HFFc6 (cell line): ENCODE data around the gene PHETA1. TPM values are rescaled to one million over a fixed set of nuclear protein-coding genes. Genes with fewer than 3 reads are reported as not detected.

Experiments
- DNase-seq: peaks from one replicate; pipeline ENCODE4 v3.0.0-alpha.2; 2018
- H3K27ac Mint-ChIP-seq: 2 replicates; pipeline ENCODE4 v1.8.0; 2020; ENCODE audit warnings: mild to moderate bottlenecking, mixed read lengths
- H3K27me3 Mint-ChIP-seq: 2 replicates; pipeline ENCODE4 v1.8.0; 2021; ENCODE audit warnings: mild to moderate bottlenecking, moderate library complexity, mixed read lengths; ENCODE audit not compliant: insufficient read depth
- H3K36me3 Mint-ChIP-seq: 2 replicates; pipeline ENCODE4 v1.8.0; 2021; ENCODE audit warnings: low read depth, mixed read lengths
- H3K4me1 Mint-ChIP-seq: 2 replicates; pipeline ENCODE4 v1.8.0; 2020; ENCODE audit warnings: low read depth, mixed read lengths
- H3K4me3 Mint-ChIP-seq: 2 replicates; pipeline ENCODE4 v1.8.0; 2020; ENCODE audit warnings: mild to moderate bottlenecking, moderate library complexity, mixed read lengths
- H3K9me3 Mint-ChIP-seq: 2 replicates; pipeline ENCODE4 v1.8.0; 2020; ENCODE audit warnings: mild to moderate bottlenecking, mixed read lengths
- total RNA-seq, 6 experiments: library from RNA; stranded (reverse); fragmentation: NEBNext Ultra II Directional; extraction: Animal tissue kit (Norgen Biotek cat#: 25700); gene quantifications; 2 replicates in 1 of 6; 3 replicates in 5 of 6; pipeline ENCODE4 v1.2.3, GENCODE V29; 2021
- TF ChIP-seq, protein P1 (sequence below): fragments of 200-600 bp; sonication (generic); IDR thresholded peaks from 2 replicates; pipeline ENCODE4 v1.5.0; 2021; ENCODE audit warnings: antibody characterized with exemption, mild to moderate bottlenecking

The PHETA1 gene
- total RNA-seq, 6 experiments from 2014 or later = 11.5 to 15.0 (median 14.0) TPM

DNA sequence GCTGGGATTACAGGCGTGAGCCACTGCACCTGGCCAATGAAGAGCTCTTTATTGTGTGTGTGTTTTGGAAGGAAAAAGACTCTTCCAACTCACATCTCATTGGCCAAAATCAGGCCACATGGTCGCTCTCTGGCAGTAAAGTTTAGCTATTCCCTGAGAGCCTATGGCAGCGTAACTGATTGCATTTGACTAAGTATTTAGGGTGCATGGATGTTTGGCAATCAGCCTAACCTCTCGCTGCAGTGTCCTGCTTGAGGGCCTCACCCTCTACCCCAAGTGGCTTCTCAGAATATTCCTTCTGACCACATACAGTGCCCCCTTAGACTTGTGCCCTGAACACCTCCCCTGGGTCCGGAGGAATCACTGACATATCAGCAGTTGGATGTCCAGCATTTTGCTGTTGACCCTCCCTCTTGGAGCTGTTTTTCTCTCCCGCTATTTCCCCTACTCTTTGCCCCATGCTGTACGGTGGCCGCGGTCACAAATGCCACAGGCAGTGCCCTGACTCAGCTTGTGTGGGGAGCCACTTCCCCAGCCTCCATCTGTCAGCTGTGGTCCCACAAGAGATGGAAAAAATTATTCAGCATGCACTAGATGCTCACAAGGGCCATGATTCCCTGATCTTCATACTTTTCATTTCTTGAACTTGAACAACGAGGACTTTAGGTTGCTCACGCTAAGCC, 9.5 kb downstream of the PHETA1 start:
- Mint-ChIP-seq H3K9me3 (no peaks in the 10 kb centered on the region), H3K36me3 (no peaks in the 10 kb centered on the region), H3K4me3 (no peak overlapping the region), H3K27me3 (peaks cover 18% of the 10 kb centered on the region), H3K4me1 (peaks cover 25% of the 10 kb centered on the region), H3K27ac (no peak overlapping the region)
- TF ChIP-seq, protein P1, sequence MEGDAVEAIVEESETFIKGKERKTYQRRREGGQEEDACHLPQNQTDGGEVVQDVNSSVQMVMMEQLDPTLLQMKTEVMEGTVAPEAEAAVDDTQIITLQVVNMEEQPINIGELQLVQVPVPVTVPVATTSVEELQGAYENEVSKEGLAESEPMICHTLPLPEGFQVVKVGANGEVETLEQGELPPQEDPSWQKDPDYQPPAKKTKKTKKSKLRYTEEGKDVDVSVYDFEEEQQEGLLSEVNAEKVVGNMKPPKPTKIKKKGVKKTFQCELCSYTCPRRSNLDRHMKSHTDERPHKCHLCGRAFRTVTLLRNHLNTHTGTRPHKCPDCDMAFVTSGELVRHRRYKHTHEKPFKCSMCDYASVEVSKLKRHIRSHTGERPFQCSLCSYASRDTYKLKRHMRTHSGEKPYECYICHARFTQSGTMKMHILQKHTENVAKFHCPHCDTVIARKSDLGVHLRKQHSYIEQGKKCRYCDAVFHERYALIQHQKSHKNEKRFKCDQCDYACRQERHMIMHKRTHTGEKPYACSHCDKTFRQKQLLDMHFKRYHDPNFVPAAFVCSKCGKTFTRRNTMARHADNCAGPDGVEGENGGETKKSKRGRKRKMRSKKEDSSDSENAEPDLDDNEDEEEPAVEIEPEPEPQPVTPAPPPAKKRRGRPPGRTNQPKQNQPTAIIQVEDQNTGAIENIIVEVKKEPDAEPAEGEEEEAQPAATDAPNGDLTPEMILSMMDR = no peak
- no peak for DNase-seq

DNA sequence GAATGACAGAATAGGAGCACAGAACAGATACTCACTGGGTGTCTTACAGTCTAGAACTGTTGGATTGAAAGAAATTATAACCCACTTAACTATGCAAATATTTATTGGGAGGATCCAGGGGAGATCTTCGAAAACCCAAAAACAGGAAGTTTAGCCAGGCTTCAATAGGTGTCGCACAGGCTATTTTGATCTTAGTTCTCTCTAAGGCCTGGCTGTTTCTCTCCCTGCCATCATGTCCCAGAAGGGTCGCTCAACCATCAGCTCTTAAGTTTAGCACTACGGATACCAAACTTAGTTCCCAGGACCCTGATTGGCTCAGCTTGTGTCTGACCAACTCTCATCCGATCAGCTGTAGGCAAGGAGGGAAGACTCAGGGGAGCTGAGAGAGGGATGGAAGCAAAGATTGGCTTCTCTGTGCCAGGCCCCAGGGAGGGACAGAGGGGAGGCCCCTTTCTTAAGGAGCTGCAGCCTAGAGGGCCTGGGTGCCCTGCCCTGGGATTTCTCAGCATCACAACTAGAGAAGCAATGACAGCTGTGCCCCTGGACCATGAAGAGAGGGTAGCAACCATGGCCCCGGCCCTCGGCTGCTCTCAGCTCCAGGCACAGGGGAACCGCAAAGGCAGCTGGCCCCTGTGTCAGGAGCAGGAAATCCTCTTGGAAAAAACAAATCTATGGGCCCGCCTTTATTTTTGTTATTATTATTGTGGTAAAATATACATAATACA, 13.5 kb downstream of the PHETA1 start:
- Mint-ChIP-seq H3K4me3 (no peak overlapping the region), H3K36me3 (no peaks in the 10 kb centered on the region), H3K9me3 (no peaks in the 10 kb centered on the region), H3K4me1 (peaks cover 11% of the 10 kb centered on the region; the same call in 1 of the 2 replicates), H3K27ac (no peak overlapping the region), H3K27me3 (peaks cover 13% of the 10 kb centered on the region)
- DNase-seq = no peak
- TF ChIP-seq, protein P1 = no peak

DNA sequence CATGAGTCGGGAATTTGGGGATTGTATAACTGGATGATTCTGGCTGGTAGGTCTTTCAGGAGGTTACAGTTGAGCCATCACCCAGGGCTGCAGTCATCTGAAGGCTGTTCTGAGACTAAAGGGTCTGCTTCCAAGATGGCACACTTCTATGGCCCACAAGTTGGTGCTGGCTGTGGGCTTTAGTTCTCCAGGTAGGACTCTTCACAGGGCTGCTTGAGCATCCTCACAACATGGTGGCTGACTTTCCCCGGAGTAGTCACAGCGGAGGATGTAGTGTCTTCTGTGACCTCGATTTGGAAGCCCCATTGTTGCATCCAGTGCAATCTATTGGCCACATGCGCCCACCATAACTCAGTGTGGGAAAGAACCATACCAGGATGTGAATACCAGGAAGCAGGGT, 14.4 kb downstream of the PHETA1 start:
- Mint-ChIP-seq H3K9me3 (peaks cover 1% of the 10 kb centered on the region), H3K4me3 (no peak overlapping the region), H3K27me3 (peaks cover 11% of the 10 kb centered on the region), H3K27ac (no peak overlapping the region), H3K36me3 (0 out of 2 replicates have a peak, but pooled peaks cover 2% of the 10 kb centered on the region), H3K4me1 (peaks cover 3% of the 10 kb centered on the region; the same call in 1 of the 2 replicates)
- DNase-seq = no peak
- TF ChIP-seq, protein P1 = no peak

DNA sequence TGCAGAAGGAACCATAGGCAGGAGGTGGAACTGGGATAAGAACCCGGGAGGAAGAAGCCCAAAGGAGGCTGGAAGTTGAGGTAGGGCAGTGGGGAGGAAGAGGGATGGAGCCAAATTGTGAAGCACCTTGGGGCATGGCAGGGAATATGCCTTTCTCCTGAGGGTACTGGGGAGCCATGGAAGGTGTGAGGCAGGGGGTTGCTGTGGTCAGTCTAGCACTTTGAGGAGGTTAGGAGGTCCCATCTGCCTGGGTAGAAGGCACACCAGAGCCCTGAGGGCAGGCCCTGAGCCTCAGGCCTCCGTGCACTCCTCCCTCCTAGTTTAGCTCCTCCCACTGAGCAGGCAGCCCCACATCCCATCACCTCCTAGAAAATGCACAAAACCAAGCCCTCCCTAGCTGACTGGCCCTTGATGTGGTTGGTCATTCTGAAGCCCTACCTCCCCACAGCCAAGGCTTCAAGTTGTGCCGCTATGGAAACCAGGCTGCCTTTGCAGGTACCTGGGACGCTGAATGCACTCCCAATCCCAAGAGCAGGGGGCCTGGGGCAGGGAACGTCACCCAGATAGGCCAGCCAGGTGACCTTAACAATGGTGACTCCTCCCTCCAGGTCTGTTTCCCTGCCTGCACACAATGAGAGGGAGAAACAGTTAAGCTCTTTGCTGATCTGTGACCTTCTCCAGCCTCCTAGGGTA, 15.1 kb downstream of the PHETA1 start:
- TF ChIP-seq, protein P1 = no peak
- peaks cover 9% of the 10 kb centered on the region for H3K9me3 Mint-ChIP-seq
- DNase-seq = no peak
- no peak overlapping the region for H3K4me3 Mint-ChIP-seq
- H3K27ac Mint-ChIP-seq = no peak overlapping the region
- H3K4me1 Mint-ChIP-seq = no peaks in the 10 kb centered on the region
- H3K27me3 Mint-ChIP-seq = peaks cover 14% of the 10 kb centered on the region
- peaks cover 10% of the 10 kb centered on the region; the same call in 1 of the 2 replicates for H3K36me3 Mint-ChIP-seq

DNA sequence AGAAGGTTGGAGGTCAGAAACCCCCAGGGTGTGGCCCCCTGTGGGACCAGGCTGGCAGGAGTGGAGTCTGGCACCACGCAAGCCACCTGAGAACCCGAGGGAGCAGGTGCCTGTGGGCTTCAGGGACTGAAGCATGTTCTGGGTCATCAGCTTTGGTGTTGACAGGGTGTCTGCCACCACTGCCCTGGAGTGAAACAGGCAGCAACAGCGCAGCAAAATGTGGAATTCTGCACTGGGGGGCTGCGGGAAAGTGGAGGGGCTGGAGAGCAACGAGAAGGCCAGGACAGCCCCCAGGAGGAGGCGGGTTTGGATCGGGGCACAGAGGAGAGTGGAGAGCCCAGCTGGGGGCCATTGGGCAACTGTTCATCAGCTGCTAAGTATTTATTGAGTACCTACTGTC, 15.9 kb downstream of the PHETA1 start:
- DNase-seq = no peak
- H3K4me3 Mint-ChIP-seq = no peak overlapping the region
- H3K4me1 Mint-ChIP-seq = no peaks in the 10 kb centered on the region
- peaks cover 14% of the 10 kb centered on the region for H3K27me3 Mint-ChIP-seq
- peaks cover 16% of the 10 kb centered on the region for H3K9me3 Mint-ChIP-seq
- TF ChIP-seq, protein P1 = no peak
- peaks cover 12% of the 10 kb centered on the region; the same call in 1 of the 2 replicates for H3K36me3 Mint-ChIP-seq
- H3K27ac Mint-ChIP-seq = no peak overlapping the region
